Measurements from ENCODE around the gene BANF2. TPM values are rescaled to one million over a fixed set of nuclear protein-coding genes. Genes with fewer than 3 reads are reported as not detected.
A peak's percentile ranks its signal among the peaks of the same experiment; 100 is the strongest.

BANF2 gene
- total RNA-seq, 1 donor from 2014 or later, result not detected

GRCh38 chr20:17721802-17722486, 22.2 kb downstream of the BANF2 start:
- no peak for TF ChIP-seq EZH2 (IDR thresholded peaks at IDR 0.05)
- no peak for TF ChIP-seq CTCF (IDR thresholded peaks at IDR 0.05)
- TF ChIP-seq EZH2phosphoT487 (IDR thresholded peaks at IDR 0.05), result no peak
- no peak overlapping the region for H2AFZ ChIP-seq (replicated peaks)
- H3K27ac ChIP-seq, result no peak overlapping the region
- no peak overlapping the region for H3K9ac ChIP-seq
- Mint-ChIP-seq H3K36me3 (no peaks in the 10 kb centered on the region), H3K4me1 (no peaks in the 10 kb centered on the region), H3K27ac (no peak overlapping the region), H3K9me3 (no peaks in the 10 kb centered on the region), H3K4me3 (no peak overlapping the region), H3K27me3 (ENCODE audit: insufficient read depth, low read depth) (peaks cover 14% of the 10 kb centered on the region)
- no peaks in the 10 kb centered on the region for H3K9me3 ChIP-seq (ENCODE audit: low read depth)
- H3K79me2 ChIP-seq (ENCODE audit: low read depth), result no peaks in the 10 kb centered on the region
- H3K4me2 ChIP-seq, result no peak overlapping the region
- DNase-seq (ENCODE audit: low spot score), result no peak
- H4K20me1 ChIP-seq (ENCODE audit: low read depth), result no peaks in the 10 kb centered on the region
- no peak overlapping the region for H3K4me3 ChIP-seq
- H3K4me1 ChIP-seq, result no peaks in the 10 kb centered on the region
- no peaks in the 10 kb centered on the region for H3F3A ChIP-seq (ENCODE audit: low read depth)
- H3K27me3 ChIP-seq, result no peaks in the 10 kb centered on the region
- H3K36me3 ChIP-seq, result no peaks in the 10 kb centered on the region

DNA sequence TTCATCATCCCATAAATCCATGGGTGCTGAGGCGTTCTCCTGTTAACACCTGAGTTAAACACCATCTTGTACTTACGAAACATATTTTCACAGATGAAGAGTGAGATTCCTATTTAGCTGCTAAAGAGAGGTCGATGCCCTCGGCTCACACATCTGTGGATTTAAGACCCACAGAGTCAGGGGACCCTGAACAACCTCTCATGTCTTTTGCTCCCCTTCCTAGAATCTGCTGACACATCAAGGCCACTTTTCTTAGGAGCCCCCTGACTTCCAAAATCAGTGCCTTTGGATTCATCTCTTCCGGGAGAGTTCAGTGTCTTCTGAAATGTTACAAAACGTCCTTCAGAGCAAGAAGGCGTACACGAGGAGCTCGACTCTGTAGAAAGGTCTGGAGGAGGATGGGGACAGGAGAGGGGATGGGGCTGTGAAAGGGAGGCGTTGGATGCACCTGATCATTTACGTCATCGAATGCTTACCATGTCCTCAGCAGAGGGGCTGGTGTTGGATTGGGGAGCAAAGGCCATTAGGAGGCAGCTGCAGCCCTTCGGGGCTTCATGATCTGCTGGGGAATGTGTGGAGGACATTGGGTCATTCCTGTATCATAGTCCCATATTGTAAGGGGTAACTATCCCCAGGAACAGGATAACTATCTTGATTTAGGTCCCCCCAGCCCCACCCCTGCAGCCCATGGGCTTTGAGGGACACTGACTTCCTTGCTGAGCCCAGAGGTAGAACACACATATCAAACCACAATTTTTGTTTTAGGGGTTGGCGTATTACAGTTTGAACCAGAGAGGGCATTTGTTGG, 22.9 kb downstream of the BANF2 start:
- H3K79me2 ChIP-seq (ENCODE audit: low read depth), result no peaks in the 10 kb centered on the region
- H3K9me3 ChIP-seq (ENCODE audit: low read depth), result no peaks in the 10 kb centered on the region
- no peaks in the 10 kb centered on the region for H3F3A ChIP-seq (ENCODE audit: low read depth)
- no peaks in the 10 kb centered on the region for H3K4me1 Mint-ChIP-seq
- H3K9me3 Mint-ChIP-seq, result no peaks in the 10 kb centered on the region
- no peak for TF ChIP-seq EZH2phosphoT487 (IDR thresholded peaks at IDR 0.05)
- no peak for TF ChIP-seq EZH2 (IDR thresholded peaks at IDR 0.05)
- TF ChIP-seq CTCF (IDR thresholded peaks at IDR 0.05), result no peak
- H3K27me3 Mint-ChIP-seq (ENCODE audit: insufficient read depth, low read depth), result peaks cover 14% of the 10 kb centered on the region
- H3K27ac Mint-ChIP-seq, result no peak overlapping the region
- no peaks in the 10 kb centered on the region for H3K4me1 ChIP-seq
- H3K4me3 ChIP-seq, result no peak overlapping the region
- H3K9ac ChIP-seq, result no peak overlapping the region
- no peaks in the 10 kb centered on the region for H3K36me3 ChIP-seq
- H3K36me3 Mint-ChIP-seq, result no peaks in the 10 kb centered on the region
- peak overlapping the region; percentile 16 for H3K4me3 Mint-ChIP-seq
- DNase-seq (ENCODE audit: low spot score), result no peak
- H2AFZ ChIP-seq (replicated peaks), result no peak overlapping the region
- no peak overlapping the region for H3K27ac ChIP-seq
- no peaks in the 10 kb centered on the region for H3K27me3 ChIP-seq
- no peaks in the 10 kb centered on the region for H4K20me1 ChIP-seq (ENCODE audit: low read depth)
- H3K4me2 ChIP-seq, result no peak overlapping the region

- no peaks in the 10 kb centered on the region for H3K4me1 ChIP-seq
- DNase-seq (ENCODE audit: low spot score), result no peak
- Mint-ChIP-seq H3K36me3 (no peaks in the 10 kb centered on the region), H3K4me3 (no peak overlapping the region), H3K27me3 (ENCODE audit: insufficient read depth, low read depth) (peaks cover 14% of the 10 kb centered on the region), H3K4me1 (no peaks in the 10 kb centered on the region), H3K9me3 (no peaks in the 10 kb centered on the region), H3K27ac (no peak overlapping the region)
- no peaks in the 10 kb centered on the region for H4K20me1 ChIP-seq (ENCODE audit: low read depth)
- H3K4me3 ChIP-seq, result no peak overlapping the region
- H3K79me2 ChIP-seq (ENCODE audit: low read depth), result no peaks in the 10 kb centered on the region
- no peaks in the 10 kb centered on the region for H3K27me3 ChIP-seq
- H3K27ac ChIP-seq, result no peak overlapping the region
- H3K4me2 ChIP-seq, result no peak overlapping the region
- H2AFZ ChIP-seq (replicated peaks), result no peak overlapping the region
- no peaks in the 10 kb centered on the region for H3K9me3 ChIP-seq (ENCODE audit: low read depth)
- H3K36me3 ChIP-seq, result no peaks in the 10 kb centered on the region
- TF ChIP-seq CTCF (IDR thresholded peaks at IDR 0.05) (no peak), EZH2 (IDR thresholded peaks at IDR 0.05) (no peak), EZH2phosphoT487 (IDR thresholded peaks at IDR 0.05) (no peak)
- no peak overlapping the region for H3K9ac ChIP-seq
- H3F3A ChIP-seq (ENCODE audit: low read depth), result no peaks in the 10 kb centered on the region
These were observed 23.5 kb downstream of the BANF2 start for GRCh38 chr20:17723301-17723691.
